ENCODE measurements around the gene CNBP.
"Not testable (repeated sequence)": the region's sequence is repeated elsewhere in the genome, so short reads cannot be mapped to it uniquely, and the experiment has no call there.

CNBP gene

GRCh38 chr3:129184784-129185542 lies 1.3 kb upstream of the CNBP start:
- DNase-seq (ENCODE audit: low read depth in 2 of 2) = not testable (repeated sequence)

DNA sequence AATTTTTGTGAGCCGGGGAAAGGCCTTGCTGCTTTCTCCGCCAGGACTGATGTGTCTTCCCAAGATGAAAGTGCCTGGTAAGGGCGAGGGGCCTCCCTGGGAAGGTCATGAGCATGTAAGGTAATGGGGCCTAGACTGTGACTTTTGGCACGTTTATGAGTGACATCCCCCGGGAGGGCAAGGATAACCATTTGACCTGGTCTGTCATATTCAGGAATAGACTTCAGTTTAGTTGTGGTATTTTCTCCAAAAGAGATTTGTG lies 631 bp upstream of the CNBP start:
- no peak for DNase-seq (ENCODE audit: low read depth in 2 of 2)

- DNase-seq (ENCODE audit: low read depth in 2 of 2) = no peak
Observed at GRCh38 chr3:129182390-129183185, 1.1 kb downstream of the CNBP start.

GRCh38 chr3:129181819-129182218 lies 1.9 kb downstream of the CNBP start:
- DNase-seq (ENCODE audit: low read depth in 2 of 2) = no peak

DNA sequence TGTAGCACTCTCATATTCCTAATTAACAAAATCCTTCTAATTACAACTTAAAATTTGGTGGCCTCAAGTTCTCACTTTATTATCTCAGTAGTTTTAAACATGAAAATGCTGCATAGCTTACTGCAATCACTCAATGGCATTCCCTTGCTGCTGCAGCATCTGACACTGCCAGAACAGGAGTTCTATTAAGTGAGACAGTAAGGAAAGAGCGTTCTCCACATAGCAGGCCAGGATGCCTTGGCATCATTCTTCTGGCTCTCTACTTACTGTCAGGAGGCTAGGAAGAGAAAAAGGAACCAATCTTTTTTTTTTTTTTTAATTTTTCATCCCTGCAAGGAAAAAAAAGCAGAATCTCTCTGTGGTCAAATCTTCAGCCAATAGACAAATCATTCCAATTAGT lies 3.2 kb downstream of the CNBP start:
- DNase-seq (ENCODE audit: low read depth in 2 of 2) = no peak

DNA sequence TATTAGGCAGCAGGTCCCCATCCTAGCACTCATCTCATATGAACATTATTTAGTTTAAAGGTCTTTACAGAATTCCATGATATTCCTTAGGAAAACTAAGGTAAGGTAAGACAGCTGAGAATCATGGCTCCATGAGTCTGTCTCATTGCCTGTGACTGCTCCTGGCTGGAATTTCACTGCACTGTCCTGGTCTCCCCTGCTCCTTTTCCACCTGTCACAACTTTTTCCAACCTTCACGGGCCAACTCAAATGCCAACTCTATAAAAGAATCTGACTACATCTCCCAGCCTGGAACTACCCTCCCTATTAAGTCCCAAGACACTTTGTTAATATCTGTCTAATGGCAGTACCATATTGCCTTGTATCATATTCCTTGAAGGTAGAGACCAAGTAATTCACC lies 7.6 kb downstream of the CNBP start:
- DNase-seq (ENCODE audit: low read depth in 2 of 2) = no peak

DNA sequence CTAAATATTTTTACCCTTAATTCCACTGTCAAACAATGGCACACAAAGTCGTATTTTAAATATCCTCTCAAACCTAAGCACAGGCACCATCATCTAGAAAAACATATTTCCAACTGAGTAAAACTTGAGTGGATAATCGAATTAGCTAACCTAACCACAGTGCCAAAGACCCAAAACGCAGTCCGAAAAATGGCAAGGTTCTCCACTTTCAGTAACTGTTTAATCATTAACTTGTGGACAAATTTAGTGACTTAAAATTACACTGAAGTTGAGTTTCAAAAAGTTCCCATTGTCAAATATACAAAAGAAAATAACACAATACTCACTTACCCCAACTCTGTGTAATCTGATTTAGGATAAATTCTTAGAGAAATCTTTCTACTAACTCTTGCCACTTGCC lies 10.0 kb downstream of the CNBP start:
- DNase-seq (ENCODE audit: low read depth in 2 of 2) = no peak

DNA sequence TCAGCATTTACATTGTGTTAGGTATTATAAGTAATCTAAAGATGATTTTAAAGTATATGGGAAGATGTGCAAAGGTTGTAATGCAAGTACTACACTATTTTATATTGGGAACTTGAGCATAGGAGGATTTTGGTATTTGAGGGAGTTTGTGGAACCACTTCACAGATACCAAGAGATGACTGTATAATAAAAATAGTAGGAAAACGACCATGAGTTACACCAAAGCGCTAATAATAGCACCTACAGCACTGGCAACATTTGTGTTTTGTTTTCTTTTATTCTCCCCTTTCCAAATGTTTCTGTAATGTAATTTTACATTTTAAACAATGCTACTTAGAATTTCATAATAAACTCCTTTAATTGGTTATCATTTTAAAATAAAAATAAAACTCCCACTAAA lies 10.5 kb downstream of the CNBP start:
- DNase-seq (ENCODE audit: low read depth in 2 of 2) = no peak

DNA sequence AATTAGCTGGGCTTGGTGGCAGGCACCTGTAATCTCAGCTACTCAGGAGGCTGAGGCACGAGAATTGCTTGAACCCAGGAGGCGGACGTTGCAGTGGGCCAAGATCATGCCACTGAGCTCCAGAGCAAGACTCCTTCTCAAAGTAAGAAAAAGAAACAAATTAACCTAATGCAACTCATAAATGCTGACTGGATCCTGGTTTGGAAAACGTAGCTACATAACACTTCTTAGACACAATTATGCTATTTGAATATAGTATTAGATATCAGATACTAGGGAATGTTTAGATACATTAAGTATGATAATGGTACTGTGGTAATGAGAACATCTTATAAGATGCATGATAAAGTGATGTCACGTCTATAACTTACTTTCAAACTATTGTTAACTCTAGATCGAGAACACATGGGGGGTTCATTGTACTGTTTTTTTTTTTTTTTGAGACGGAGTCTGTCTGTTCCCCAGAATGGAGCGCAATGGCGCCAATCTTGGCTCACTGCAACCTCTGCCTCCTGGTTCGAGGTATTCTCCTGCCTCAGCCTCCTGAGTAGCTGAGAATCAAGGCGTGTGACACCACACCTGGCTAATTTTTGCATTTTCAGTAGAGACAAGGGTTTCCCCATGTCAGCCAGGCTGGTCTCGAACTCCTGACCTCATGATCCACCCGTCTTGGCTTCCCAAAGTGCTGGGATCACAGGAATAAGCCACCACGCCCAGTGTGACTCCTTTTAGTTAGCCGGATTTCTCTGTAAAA lies 16.9 kb downstream of the CNBP start:
- no peak for DNase-seq (ENCODE audit: low read depth in 2 of 2)

- not testable (repeated sequence) for DNase-seq (ENCODE audit: low read depth in 2 of 2)
Observed at GRCh38 chr3:129165594-129165993, 18.1 kb downstream of the CNBP start.

DNA sequence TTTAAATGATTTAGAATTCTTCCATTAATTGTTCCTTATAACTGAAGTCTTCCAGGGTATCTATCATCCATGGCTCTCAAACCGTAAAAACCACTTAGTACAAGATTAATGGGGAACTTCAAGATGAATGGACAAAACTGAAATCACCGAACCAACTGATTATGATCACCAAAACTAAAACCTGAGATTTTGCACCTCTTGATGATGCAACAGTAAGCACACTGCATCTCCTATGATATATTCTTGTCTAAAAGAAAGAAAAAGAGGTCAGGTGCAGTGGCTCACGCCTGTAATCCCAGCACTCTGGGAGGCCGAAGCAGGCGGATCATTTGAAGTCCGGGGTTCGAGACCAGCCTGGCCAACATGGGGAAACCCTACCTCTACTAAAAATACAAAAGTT lies 19.2 kb downstream of the CNBP start:
- no peak for DNase-seq (ENCODE audit: low read depth in 2 of 2)

DNA sequence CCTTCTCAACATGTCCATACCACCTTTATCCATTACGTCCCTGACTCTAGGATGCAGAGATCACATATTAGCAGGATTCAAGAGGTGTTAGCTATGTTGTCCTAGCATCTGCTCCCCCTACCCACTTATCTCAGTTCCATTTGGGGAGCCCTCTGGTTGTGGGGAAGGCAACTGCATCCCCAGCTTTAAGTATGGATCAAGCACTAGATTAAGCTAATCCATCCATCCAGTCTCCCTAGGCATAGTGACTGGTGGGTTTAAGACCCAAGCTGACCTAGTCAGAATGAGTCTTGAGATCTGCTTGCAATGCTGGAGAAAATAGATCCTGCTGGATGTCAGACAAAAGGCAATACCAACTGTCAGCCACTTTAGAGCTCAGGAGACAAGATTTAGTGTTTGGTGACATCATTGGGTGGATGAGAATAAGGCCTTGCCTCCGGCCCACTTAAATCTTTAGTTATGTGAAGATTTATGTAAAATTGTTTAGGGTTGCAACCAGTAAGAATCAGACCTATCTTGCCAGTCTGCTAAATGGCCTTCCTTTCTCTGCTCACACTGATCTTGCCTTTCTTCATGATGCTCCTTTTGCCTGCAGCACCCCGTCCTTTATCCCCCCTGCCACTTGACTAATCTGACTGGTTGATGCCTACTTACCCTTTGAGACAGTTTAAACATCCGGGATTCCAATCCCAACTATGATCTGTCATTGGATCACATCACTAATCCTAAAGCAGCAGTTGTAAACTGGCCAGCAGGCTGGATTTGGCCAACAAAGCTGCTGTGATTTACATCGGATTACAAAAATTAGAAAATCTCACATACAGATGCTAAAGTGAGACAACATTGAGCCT lies 20.7 kb downstream of the CNBP start:
- DNase-seq (ENCODE audit: low read depth in 2 of 2) = no peak

GRCh38 chr3:129161860-129162271 lies 21.8 kb downstream of the CNBP start:
- DNase-seq (ENCODE audit: low read depth in 2 of 2) = peak in 1 of 2 donors; percentile 26

- DNase-seq (ENCODE audit: low read depth in 2 of 2) = peak; percentile 71 to 81
Observed at GRCh38 chr3:129160891-129161859, 22.5 kb downstream of the CNBP start, which contains the start of gene ISY1. ISY1 (minus strand) TSS chr3:129161063; CDS start chr3:129160975, 88 bp downstream.

- DNase-seq (ENCODE audit: low read depth in 2 of 2) = no peak
Observed at GRCh38 chr3:129144786-129145185, 38.9 kb downstream of the CNBP start.

- DNase-seq (ENCODE audit: low read depth in 2 of 2) = not testable (repeated sequence)
Observed at GRCh38 chr3:129141011-129141410, 42.7 kb downstream of the CNBP start.

DNA sequence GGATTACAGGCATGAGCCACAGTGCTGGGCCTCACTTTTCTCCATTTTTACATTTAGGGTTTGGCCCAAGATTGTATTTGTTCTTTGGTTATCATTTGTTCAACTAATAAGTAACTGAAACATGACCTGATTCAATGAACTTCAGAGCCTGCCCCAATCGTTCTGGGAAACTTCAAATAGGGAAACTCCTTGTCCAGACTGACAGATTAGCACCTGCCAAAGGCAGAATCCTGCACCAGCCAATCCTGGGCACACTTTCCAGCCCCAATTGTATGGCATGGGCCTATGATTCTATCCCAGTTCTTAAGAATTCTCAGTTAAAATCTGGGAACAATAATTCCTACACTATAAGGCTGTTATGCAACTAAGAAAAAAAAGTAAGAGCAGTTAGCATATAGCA lies 43.8 kb downstream of the CNBP start:
- DNase-seq (ENCODE audit: low read depth in 2 of 2) = no peak

- not testable (repeated sequence) for DNase-seq (ENCODE audit: low read depth in 2 of 2)
Observed at GRCh38 chr3:129136275-129136674, 47.4 kb downstream of the CNBP start.

DNA sequence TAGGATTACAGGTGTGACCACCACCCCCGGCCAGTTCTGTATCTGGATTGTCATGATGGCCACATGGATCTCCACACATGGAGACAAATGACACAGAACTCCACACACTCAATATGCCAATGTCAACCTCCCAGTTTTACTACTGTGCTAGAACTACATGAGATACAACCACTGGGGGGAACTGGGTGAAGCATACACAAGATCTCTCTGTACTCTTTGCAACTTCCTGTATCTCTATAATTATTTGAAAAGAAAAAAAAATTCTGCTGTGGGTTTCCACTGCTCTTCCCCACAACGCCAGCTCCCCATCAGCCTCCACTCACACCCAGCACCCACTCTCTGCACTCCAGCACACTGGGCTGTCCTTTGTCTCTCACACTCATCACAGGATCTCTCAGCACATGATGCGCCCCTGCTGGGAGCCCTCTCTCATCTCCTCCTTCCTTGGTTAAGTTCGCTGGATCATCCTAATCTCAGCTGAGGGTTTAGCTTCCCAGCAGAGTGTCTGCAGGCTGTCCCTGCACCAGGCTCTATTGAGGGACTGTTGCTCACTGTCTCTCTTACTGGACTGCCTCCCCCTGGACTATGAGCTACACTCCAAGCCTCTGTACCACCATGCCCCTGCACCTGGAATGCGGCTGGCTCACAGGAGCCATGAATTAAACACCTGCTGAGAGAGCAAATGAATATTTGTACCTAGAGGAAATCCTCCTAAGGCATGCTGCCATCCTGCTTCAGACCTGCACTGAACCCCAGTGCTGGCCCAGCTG lies 51.4 kb downstream of the CNBP start:
- no peak for DNase-seq (ENCODE audit: low read depth in 2 of 2)

Measured in stimulated activated CD4-positive, alpha-beta T cell treated with anti-CD3 and anti-CD28 coated beads, Interleukin-4, amount 100 ng/mL, for 48 hours (primary cell).